ENCODE measurements around the gene PBRM1.

The PBRM1 gene

GRCh38 chr3:52495777-52496602, 189.7 kb downstream of the PBRM1 start:
- no peak overlapping the region for H3K4me3 Mint-ChIP-seq
- DNase-seq = no peak
- H3K27me3 Mint-ChIP-seq = no peaks in the 10 kb centered on the region
- H3K27ac Mint-ChIP-seq = no peak overlapping the region
- peaks cover 4 to 7% of the 10 kb centered on the region in 2 donors for H3K4me1 Mint-ChIP-seq (ENCODE audit: low read depth in 2 of 2)
- ATAC-seq (replicated peaks) = no peak
- no peaks in the 10 kb centered on the region for H3K9me3 Mint-ChIP-seq
- H3K36me3 Mint-ChIP-seq (ENCODE audit: insufficient read depth) = peaks cover 21% of the 10 kb centered on the region

Data from effector memory CD8-positive, alpha-beta T cell (primary cell).